ENCODE results near the gene PROSER1. TPM values are rescaled to one million over a fixed set of nuclear protein-coding genes. Genes with fewer than 3 reads are reported as not detected.
"Not testable (repeated sequence)": the region's sequence is repeated elsewhere in the genome, so short reads cannot be mapped to it uniquely, and the experiment has no call there.

Gene PROSER1
- 20.0 TPM for total RNA-seq

DNA sequence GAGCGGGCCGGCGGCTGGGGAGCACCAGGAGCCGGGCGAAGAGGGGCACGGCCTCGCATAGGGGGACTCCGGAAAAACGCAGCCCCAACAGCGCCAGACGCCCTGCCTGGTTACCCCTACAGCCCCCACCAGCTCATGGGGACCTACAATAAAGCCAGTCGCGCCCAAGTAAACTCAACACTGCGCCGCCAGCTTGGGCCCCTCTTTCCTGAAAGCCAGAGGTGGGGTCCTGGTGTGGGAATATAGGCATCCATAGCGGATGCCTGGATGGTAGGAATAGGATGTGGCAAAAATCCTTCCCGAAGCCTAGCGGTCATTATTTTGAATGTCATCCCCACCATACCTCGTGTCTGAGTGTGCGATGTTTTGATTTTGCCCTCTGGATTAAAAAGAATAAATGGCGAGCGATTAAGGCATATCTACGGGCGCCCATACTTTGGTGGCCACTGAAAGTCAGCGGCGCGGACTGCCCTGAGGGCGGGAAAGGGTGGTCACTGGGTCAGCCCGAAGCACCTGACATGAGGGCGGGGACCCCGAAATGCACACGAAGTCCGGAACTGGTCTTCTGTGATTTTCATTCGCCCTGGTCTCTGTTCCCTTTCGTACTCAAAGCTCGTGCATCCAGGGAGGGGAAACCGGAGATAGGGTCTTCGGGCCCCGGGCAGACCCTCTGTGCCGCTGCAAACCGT lies at the start of gene PROSER1, which contains the start of gene NHLRC3:
Gene PROSER1 (minus strand): TSS at position 210 of the 689 bp plus-strand sequence. CDS start 847 bp downstream, outside the sequence.
Gene NHLRC3 (plus strand): TSS at position 577 of the 689 bp plus-strand sequence. CDS start 184 bp downstream, outside the sequence.
- DNase-seq (ENCODE audit: low spot score in 2 of 2) (peak; percentile 71 to 82), FAIRE-seq (no peak)

DNA sequence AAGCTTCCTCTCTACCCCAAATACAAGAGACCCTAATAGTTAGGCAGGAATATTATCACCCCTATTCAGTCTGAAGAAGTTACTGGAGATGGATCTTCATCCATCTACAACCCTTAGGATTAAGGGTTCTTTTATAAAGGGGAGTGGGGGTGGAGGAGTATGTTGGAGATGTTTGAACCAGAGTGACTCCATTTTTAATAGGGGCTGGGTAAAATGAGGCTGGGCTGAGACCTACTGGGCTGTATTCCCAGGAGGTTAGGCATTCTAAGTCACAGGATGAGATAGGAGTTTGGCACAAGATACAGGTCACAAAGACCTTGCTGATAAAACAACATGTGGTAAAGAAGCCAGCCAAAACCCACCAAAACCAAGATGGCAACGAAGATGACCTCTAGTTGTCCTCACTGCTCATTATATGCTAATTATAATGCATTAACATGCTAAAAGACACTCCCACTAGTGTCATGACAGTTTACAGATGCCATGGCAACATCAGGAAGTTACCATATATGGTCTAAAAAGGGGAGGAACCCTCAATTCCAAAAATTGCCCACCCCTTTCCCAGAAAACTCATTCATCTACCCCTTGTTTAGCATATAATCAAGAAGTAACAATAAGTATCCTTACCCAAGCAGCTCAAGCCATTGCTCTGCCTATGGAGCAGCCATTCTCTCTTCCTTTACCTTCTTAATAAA lies 48.5 kb upstream of the PROSER1 start:
- FAIRE-seq; DNase-seq (ENCODE audit: low spot score in 2 of 2): not testable (repeated sequence)

DNA sequence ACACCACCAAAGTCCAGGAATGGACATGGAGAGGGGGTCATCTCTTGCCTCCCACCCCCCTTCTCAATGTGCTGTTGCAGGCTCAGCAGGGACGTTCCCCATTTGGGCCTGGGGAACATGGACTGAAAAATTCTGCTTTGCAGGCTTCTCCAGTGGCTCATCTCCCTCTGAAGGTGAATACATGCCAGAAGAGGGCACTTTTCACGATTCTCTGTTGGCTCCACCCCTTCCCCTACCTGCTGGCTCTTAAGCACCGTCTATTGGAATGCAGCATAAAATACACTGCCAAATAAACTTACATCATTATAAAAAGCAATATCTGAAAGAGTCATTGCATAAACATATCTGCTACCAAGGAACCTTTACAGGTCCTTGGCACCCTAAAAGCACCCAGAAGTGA lies 36.1 kb upstream of the PROSER1 start:
- DNase-seq (ENCODE audit: low spot score in 2 of 2) (no peak), FAIRE-seq (no peak)

DNA sequence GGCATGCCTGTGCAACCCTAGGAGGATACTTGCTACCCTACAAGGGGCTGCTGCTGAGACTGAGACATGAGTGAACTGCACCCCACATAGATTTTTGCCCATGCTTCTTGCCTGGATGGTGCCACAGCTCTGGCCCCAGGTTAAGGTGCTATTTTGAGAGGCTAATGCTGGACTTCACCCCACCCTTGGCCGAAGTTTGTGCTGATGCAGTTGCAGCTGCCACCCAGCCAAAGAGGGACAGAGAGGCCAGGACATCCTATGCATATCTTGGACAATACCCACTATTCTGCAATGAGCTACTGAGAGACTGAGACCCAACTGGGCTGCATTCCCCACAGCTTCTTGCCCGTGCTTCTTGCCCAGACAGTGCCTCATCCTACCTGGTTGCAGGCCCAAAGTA lies 35.0 kb upstream of the PROSER1 start:
- no peak for FAIRE-seq
- DNase-seq (ENCODE audit: low spot score in 2 of 2): no peak

DNA sequence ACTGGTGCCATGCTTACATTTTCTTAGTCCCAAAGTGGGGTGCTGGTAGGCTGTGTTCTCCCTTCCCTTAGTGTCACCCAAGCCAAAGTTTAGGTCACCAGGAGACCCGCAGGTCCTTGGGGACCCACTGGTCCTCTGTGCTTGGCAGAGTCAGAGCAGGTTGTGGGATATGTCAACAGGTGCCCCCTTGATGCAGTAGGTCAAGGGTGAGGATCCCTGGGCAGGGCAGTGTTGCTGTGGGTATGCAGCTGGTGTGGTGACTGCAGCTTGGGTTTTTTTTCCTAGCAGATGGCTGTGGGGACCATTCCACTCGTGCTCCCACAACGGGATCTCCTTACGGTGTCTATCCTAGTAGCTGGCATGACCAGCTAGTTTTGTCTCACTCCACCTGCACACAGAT lies 24.1 kb upstream of the PROSER1 start:
- no peak for DNase-seq (ENCODE audit: low spot score in 2 of 2)
- FAIRE-seq: no peak

DNA sequence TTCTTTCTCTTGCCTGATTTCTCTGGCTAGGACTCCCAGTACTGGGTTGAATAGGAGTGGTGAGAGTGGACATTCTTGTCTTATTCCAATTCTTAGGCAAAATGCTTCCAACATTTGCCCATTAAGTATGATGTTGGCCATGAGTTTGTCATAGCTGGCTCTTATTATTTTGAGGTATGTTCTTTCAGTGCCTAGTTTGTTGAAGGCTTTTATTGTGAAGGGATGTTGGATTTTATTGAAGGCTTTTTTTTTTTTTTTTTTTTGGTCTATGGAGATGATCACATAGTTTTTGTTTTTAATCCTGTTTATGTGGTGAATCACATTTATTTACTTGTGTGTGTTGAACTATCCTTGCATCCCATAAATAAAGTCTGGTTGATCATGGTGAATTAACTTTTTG lies 20.2 kb upstream of the PROSER1 start:
- DNase-seq (ENCODE audit: low spot score in 2 of 2): no peak
- no peak for FAIRE-seq

DNA sequence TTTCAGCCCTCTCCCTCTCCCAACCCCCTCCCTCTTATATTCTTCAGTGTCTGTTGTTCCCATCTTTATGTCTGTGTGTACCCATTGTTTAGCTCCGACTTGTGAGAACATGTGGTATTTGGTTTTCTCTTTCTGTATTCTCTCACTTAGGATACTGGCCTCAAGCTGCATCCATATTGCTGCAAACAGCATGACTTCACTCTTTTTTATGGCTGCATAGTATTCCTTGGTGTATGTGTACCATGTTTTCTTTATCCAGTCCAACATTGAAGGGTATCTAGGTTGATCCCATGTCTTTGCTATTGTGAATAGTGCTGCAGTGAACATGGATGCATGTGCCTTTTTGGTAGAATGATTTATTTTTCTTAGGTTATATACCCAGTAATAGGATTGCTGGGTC lies 18.1 kb upstream of the PROSER1 start:
- DNase-seq (ENCODE audit: low spot score in 2 of 2): no peak
- FAIRE-seq: no peak

DNA sequence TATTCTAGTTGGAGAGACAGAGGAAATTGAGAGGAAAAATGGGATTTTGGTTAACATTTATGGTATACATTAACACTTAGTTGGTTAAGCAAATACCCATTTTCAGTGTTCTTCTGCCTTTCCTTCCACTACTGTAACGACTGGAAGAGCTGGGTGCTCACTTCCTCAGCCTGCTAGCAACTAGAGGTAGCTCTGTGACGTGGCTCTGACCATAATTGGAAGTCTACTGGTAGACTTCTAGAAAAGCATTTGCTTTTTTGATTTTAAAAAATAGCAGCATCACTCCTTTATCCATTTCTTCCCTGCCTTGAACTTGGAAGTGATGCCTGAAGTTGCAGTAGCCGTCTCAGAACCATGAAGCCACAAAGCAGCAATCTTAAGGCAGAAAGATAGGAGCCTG lies 16.2 kb upstream of the PROSER1 start:
- DNase-seq (ENCODE audit: low spot score in 2 of 2) (no peak), FAIRE-seq (no peak)

DNA sequence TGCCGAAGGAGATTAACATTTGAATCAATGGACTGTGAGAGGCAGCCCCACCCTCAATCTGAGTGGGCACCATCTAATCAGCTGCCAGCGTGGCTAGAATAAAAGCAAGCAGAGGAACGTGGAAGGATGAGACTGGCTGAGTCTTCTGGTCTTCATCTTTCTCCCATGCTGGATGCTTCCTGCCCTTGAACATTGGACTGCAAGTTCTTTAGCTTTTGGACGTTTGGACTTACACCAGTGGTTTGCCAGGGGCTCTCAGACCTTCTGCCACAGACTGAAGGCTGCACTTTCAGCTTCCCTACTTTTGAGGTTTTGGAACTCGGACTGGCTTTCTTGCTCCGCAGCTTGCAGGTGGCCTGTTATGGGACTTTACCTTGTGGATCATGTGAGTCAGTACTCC lies 15.1 kb upstream of the PROSER1 start:
- no peak for DNase-seq (ENCODE audit: low spot score in 2 of 2)
- FAIRE-seq: no peak

DNA sequence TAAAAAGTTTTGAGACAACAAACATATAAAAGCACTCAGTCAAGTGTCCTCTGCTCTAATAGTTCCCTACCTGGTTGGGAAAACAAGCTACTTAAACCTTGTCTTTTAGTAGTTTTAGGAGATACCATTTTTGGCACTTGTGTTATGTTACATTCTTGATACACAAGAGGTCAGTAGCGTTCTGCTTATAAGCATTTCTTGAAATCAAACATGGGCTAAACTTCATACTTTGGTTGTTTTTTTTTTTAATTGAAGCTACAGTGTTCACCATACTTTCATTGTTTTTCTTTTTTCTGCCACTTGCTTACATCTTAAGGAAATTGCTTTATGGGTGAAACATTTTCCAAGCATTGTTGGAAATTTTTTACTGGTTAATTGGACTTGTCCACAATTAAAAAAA lies 13.3 kb upstream of the PROSER1 start:
- DNase-seq (ENCODE audit: low spot score in 2 of 2) (peak in 1 of 2 donors; percentile 21), FAIRE-seq (peak; percentile 95)

DNA sequence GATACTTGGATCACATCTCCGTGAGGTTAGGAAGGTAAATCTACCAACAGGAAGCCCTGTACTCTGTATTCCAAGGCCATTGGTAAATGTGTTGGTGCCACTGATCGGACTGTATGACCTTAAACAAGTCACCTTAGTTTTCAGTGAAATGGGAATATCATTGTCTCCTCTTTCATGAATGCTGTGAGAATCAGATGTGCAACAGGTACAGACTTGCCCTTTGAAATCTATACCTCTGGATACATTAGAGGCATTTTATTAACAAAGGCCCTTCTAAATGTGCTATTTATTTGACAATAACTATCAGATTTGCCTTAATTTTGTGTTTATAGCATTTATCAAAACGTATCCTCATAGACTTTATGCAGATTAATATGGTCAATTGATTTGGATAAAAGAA lies 11.4 kb upstream of the PROSER1 start:
- DNase-seq (ENCODE audit: low spot score in 2 of 2): no peak
- no peak for FAIRE-seq

DNA sequence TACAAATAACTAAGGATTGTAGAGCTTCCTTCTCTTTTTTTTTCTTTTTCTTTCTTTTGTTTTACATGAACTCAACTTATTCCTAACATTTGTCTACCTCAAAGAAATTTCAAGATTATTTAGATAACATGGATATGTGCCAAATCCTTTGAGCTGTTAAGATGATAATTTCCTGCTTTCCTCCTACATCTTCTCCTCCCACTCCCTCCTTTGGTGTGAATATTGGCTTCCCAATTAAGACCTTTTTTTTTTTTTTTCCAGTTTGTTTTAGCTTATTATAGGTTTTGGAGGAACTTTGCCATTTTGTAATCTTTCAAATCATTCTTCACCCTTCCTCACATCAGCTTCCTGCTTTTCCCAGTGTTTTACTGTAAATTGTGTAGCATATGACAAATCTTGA lies 10.9 kb upstream of the PROSER1 start:
- FAIRE-seq (no peak), DNase-seq (ENCODE audit: low spot score in 2 of 2) (no peak)

DNA sequence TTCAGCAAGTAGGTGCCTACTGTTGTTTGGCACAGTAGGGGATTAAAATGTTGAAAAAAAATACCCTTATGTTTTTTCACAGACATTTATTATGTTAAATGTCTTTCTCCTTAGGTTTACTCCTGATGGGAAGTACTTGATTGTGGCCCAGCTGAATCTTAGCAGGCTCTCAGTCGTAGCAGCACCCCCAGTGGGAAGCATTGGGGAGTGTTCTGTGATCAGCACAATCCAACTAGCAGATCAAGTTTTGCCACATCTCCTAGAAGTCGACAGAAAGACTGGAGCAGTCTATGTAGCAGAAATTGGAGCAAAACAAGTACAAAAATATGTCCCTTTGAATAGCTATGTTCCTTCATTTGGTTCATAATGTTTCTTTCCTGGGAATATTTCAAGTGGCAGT lies 9.7 kb upstream of the PROSER1 start:
- no peak for FAIRE-seq
- DNase-seq (ENCODE audit: low spot score in 2 of 2): no peak

DNA sequence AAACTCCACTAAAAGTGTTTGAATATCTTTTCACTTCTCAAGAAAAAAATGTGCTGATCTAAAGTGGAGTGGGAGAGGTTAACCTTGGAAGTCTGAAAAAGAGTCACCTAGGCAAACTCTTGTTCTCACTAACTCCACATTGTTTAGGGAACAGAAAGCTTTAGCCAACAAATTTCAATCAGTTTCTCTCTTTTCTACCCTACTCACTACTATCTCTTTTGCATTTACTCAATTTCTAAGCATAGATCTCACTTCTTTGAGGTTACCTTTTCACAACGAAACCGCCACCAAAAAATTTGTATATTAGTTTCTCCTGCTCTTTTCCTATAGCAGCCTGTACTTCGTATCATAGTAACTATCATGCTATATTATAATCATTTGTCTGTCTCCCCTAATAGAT lies 6.6 kb upstream of the PROSER1 start:
- DNase-seq (ENCODE audit: low spot score in 2 of 2): no peak
- FAIRE-seq: no peak

DNA sequence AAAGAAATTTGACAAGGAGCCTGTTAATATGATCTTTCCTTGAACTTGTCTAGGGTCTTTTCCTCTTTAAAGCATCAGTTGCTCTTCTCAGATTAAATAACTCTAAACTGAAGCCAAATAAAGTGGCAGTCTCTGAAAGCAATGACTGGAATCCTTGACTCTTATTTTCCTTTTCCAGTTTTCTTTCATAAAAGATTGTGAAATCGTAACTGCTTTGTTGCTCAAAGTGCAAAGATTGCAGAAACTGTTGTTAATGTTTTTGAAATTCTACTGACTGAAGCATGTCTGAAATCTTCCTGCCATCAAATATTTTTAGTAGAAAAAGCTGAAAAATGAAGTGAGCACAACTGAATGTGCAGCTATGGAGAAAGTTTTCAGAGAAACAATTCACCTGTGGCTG lies 2.3 kb upstream of the PROSER1 start:
- FAIRE-seq (no peak), DNase-seq (ENCODE audit: low spot score in 2 of 2) (no peak)

DNA sequence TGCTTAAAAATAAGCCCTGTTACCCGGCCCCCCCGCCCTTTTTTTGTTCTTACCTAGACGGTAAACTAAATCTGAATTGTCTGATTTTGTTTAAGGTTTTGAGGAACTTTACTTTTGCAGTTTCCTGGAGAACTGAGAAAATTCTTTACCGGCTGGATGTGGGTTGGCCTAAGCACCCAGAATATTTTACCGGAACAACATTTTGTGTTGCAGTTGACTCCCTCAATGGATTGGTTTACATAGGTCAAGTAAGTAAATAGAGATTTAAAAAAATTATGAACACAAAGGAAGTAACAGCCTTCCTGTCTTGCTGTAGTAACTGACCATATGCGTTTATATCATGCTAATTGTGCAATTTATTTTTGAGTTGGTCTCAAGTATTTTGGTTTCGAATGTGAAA lies 1.2 kb upstream of the PROSER1 start:
- no peak for FAIRE-seq

DNA sequence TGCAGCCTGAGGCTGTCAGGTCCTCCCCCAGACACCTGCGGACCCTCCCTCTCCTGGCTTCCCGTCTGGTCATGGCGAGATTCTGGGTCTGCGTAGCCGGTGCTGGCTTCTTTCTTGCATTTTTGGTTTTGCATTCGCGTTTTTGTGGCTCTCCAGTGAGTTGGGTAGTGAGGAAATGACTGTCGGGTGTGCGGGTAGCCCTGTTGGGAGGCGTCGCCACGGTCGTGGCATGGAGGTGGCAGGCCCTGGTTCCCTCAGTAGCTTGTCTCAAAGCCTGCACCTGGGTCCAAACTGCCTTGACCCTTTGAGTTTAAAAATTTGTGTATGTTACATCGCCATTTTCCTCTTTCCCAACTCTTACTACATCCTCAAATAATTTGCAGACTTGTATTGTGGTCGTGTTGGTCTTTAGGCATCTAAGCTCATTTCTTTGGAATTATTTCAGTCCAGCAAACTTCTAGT lies 711 bp upstream of the PROSER1 start:
- DNase-seq (ENCODE audit: low spot score in 2 of 2) (no peak), FAIRE-seq (no peak)

More for the DNA sequence above, 1.2 kb upstream of the PROSER1 start:
- no peak for DNase-seq (ENCODE audit: low spot score in 2 of 2)

DNA sequence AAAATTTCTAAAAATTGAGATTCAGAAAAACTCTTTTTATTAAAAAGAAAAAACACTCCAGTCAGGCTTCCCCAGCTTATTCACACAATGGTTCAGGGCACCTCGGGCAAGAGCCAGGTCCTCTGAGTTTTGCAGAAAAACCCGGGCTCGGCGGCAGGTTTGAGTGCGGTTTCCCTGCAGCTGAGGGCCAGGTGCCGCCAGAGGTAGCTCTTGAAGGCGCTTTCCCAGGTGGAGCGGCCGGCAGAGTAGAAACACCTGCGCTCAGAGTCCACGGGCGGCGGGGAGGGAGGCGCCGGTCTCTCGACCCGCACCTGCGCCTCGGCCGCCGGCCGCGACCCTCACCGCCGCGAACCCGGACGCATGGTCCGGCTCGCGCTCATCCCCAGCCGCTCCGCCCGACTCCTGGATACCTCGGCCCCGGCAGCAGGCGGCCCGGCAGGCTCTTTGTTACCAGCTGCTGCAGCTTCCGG lies 444 bp downstream of the PROSER1 start:
- no peak for FAIRE-seq
- no peak for DNase-seq (ENCODE audit: low spot score in 2 of 2)

DNA sequence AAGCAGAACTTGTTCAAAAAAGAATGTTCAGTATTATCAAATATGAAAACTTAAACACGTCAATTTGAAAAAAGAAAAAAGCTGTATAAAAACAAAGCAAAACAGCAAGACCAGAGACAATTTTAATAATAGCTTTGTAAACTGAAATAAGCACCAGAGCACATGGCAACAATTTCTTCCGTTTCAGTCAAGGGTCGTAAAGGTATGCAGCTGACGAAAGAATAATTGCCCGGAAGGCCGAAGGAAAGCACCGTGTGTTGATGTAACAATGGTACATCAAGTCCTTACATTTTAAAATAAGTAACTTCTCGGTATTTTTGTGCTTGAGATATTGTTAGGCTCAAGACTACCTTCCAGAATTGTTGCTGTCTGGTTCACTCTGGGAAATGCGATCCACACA lies 1.7 kb downstream of the PROSER1 start:
- FAIRE-seq: no peak
- DNase-seq (ENCODE audit: low spot score in 2 of 2): no peak

DNA sequence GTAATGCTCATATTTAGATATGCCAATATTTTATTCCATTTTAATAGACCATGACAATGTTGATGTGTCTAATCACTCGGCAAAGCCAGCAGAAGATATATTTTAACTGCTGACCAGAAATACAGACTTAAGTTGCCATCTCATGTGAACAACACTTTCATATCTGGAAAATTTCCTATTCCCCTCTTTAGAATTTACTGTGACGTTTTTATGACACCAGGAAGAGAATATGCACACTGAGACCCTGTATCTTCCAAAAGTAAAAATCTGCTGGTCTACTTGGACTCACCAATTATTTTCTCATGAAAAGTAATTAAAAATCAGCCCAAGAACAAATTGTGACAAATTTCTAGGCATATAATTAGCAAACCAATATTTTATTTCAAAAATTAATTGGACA lies 2.1 kb downstream of the PROSER1 start:
- DNase-seq (ENCODE audit: low spot score in 2 of 2) (no peak), FAIRE-seq (no peak)

DNA sequence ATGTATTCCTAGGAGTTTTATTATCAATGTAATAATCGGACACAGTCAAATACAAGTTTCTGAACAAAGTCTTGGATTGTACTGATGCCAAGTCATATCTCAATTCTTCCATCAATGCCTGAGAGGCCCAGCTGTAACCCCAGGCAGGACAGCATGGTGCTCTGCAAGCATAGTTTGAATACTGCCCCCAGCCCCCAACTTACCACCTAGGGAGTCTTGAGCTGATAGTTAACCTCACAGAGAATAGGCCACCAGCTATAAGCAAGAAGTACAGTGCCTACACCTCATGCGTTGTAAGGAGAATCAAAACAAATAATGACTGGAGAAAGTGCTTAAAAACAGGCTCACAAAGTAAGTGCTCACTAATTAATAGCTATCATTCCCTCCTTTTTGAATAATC lies 2.7 kb downstream of the PROSER1 start:
- no peak for FAIRE-seq
- DNase-seq (ENCODE audit: low spot score in 2 of 2): no peak

DNA sequence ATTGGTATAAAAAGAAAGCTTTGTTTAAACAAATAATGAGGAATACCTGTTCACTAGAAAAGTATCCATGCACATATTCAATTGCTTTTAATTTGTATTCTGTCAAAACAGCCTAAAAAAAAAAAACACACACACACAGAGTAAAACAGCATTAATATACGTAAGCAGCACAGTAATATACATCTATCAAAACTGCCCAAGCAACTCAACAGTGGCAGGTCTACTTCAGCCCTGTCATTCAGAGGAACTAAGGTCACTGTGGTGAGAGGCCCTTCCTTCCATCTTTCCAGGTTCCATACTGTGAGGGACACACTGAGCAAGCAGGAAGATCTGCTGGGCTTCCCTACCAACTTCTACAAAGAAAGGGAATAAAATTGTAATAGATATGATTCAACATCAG lies 3.8 kb downstream of the PROSER1 start:
- FAIRE-seq (no peak), DNase-seq (ENCODE audit: low spot score in 2 of 2) (no peak)
